ENCODE results near the gene RHBG.

DNA sequence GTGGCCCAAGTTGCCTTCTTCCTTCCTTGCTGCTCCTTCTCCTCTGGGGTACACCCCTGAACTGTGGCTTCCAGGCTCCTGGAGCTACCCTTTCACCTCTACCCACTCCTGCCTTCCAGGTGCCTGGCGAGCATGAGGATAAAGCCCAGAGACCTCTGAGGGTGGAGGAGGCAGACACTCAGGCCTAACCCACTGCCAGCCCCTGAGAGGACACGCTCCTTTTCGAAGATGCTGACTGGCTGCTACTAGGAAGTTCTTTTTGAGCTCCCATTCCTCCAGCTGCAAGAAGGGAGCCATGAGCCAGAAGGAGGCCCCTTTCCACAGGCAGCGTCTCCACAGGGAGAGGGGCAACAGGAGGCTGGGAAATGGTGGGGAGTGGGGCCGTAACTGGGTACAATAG lies 15.6 kb downstream of the RHBG start:
- TF ChIP-seq TOX (CRISPR knock-in tag; IDR thresholded peaks at IDR 0.05; ENCODE audit: borderline replicate concordance) (no peak), CSDC2 (CRISPR knock-in tag; IDR thresholded peaks at IDR 0.05) (no peak), ZNF8 (CRISPR knock-in tag; IDR thresholded peaks at IDR 0.05) (no peak), ZFP3 (CRISPR knock-in tag; IDR thresholded peaks at IDR 0.05) (no peak), ISL1 (CRISPR knock-in tag; IDR thresholded peaks at IDR 0.05) (no peak)

All from SK-N-SH treated with all-trans-retinoic acid at 6 μM for 48 hours (cell line).